SH-SY5Y (cell line): ENCODE data around the gene DHRS7.

Experiments used
- GATA2 ChIP-seq: IDR thresholded peaks from 2 replicates; pipeline ENCODE4 v1.6.1; 2011; ENCODE audit warnings: mild to moderate bottlenecking, low read depth, low read length
- GATA3 ChIP-seq: IDR thresholded peaks from 2 replicates; pipeline ENCODE4 v1.6.1; 2011; ENCODE audit warnings: low read depth, mild to moderate bottlenecking, low read length, moderate library complexity

Gene DHRS7

GRCh38 chr14:60116181-60116580 lies 49.0 kb downstream of the DHRS7 start:
- TF ChIP-seq GATA2 (no peak), GATA3 (no peak)

- no peak for TF ChIP-seq GATA3
- no peak for TF ChIP-seq GATA2
Measured at GRCh38 chr14:60114881-60115280, 50.3 kb downstream of the DHRS7 start.

DNA sequence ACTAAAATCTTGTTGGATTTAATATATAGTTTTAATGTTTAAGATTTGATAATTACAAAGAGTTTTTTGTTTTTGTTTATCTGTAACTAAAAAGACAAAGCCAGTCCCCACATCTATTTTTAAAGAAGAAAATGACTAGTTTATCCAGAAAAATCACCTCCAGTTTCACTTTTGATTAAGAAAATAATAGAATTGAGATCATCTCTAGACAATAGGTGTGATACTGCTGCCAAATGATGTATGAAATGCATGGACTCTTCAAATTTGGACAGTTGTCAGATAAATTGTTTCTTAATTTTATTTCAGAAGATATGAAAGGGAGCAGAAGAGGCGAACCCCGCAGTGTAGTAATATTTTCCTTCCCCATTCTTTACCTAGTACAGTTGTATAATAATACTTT lies 53.5 kb downstream of the DHRS7 start:
- TF ChIP-seq GATA2 (no peak), GATA3 (no peak)

DNA sequence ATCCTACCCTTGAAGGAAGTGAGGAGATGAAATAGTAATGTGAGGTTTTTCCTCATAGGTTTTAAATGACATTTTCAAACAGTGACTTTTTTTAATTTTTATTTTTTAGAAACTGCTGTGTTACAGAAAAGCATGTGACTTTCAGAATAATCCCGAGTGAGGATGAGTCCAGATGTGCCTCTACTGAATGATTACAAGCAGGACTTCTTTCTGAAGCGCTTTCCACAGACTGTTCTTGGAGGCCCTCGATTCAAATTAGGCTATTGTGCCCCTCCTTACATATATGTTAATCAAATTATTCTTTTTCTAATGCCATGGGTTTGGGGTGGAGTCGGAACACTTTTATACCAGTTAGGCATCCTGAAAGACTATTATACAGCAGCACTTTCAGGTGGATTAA lies 57.7 kb downstream of the DHRS7 start:
- TF ChIP-seq GATA2, result no peak
- no peak for TF ChIP-seq GATA3

DNA sequence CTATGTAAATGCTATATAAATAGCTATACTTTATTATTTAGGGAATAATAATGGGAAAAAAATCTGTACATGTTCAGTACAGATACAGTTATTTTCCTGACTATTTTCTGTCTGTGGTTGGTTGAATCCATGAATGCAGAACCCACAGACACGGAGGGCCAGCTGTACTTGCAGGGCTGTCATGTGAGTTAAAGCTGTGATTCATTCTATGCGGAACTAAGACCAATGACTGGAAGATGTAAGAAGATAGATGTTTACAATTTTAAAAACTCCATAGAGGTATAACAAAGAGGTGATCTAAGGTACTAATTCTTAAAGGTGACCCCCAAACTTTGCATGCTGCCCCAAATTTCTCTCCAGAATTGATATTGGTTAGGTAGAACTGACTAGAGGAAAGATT lies 58.9 kb downstream of the DHRS7 start:
- no peak for TF ChIP-seq GATA2
- TF ChIP-seq GATA3, result no peak

DNA sequence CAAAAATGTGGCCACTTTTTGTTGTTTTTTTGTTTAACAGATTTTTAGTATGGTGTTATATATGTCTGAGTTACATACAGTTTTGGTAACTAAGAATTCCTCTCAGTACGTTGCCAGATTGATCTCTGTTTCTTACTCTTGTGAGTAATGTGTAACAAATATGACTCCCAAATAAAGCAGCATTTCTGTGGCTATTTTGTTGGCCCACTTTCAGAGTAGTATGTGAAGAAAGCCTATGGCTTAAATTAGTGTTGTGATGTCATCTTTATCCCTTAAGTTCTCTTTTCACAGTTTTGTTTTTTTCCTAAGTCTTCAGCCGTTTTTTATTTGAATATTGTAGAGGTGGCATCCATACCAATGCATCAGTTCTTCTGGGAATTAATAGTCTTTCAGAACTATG lies 62.8 kb downstream of the DHRS7 start:
- TF ChIP-seq GATA2, result no peak
- no peak for TF ChIP-seq GATA3

DNA sequence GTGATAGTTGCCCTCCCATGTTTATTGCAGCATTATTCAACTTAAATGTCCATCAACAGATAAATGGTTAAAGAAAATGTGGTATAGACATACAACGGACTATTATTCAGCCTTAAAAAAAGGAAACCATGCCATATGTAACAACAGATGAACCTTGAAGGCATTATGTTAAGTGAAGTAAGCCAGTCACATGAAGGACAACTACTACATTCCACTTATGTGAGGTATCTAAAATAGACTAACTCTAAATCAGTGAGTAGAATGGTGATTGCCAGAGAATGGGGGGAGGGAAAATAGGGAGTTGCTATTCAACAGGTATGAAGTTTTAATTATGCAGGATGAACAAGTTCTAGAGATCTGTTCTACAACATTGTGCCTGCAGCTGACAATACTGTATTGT lies 63.4 kb downstream of the DHRS7 start:
- TF ChIP-seq GATA3 (no peak), GATA2 (no peak)

- no peak for TF ChIP-seq GATA3
- TF ChIP-seq GATA2, result no peak
Measured at GRCh38 chr14:60097974-60098373, 67.2 kb downstream of the DHRS7 start.

- TF ChIP-seq GATA3 (no peak), GATA2 (no peak)
Measured at GRCh38 chr14:60095781-60096450, 69.3 kb downstream of the DHRS7 start.

- TF ChIP-seq GATA2, result no peak
- TF ChIP-seq GATA3, result no peak
Measured at GRCh38 chr14:60095231-60095630, 70.0 kb downstream of the DHRS7 start.

- TF ChIP-seq GATA2, result no peak
Measured at GRCh38 chr14:60094306-60094897, 70.8 kb downstream of the DHRS7 start.
